KOPT-K1 (cell line): ENCODE measurements around the gene TWIST1.

Source experiments
- H3K27ac ChIP-seq: fragments of 200-600 bp; sonication (generic); 2 replicates; pipeline ENCODE4 v1.5.1; 2016; ENCODE audit warnings: antibody characterized with exemption, mild to moderate bottlenecking, low read depth, low read length; ENCODE audit not compliant: poor library complexity, severe bottlenecking
- H3K36me3 ChIP-seq: fragments of 200-600 bp; sonication (generic); 2 replicates; pipeline ENCODE4 v1.5.1; 2017; ENCODE audit warnings: antibody characterized with exemption, mild to moderate bottlenecking, low read length, moderate library complexity; ENCODE audit not compliant: insufficient read depth
- H3K9me3 ChIP-seq: fragments of 200-600 bp; sonication (generic); 2 replicates; pipeline ENCODE4 v1.5.1; 2017; ENCODE audit warnings: antibody characterized with exemption, low read length, mild to moderate bottlenecking; ENCODE audit not compliant: insufficient read depth, poor library complexity, severe bottlenecking

The TWIST1 gene

DNA sequence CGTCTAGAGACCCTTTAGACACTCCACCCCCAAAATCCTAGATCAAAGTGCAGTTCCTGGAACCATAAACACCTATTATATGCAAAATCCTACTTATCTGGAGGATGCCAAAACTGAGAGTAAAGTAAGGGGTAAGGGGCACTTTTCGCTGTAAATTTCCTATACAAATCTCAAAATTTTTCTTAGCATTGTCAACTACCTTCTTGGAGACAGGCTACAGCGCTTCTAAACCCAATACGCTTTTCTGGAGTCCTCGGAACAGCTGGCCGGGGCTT, 10.4 kb downstream of the TWIST1 start:
- Histone ChIP-seq H3K9me3 (peaks cover 16% of the 10 kb centered on the region), H3K36me3 (no peaks in the 10 kb centered on the region), H3K27ac (no peak overlapping the region)

DNA sequence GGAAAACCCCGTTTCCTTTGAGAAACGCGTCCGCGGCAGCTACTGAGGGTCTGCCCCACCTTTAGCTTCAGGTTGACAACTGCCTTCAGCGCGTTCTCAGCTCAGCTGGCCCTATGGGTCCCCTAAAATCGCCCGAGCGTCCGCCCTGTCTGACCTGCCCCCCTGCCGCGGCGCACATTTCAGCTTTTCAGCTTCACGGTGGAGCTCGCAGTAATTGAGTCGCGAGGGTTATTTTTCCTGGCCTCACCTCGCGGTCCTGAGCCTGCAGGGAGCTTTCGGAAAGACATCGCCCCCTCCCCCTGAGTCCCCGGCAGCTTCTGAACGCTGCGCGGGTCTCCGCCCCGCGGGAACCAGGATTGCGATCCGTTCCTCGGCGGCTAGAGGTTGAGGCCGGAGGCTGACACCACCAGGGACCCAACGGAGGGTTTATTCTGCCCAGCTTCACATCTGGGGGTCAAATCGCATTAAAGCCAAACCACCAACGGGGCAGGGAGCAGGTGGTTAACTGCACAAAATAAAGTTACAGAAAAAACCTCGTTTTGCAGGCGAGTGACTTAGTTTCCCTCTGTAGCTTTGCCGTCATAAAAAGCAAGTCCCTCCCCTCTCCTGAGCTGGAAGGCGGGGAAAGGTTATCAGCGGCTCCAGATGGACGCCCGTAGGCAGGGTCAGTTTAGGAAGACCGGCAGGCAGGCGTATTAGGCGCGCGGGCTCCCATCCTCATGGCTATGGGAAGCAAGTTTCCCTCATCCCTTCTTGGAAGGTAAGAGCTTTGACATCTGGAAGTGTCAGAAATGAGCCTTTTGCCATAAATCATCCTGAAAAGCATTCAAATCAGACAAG, 11.0 kb downstream of the TWIST1 start:
- Histone ChIP-seq H3K9me3 (peaks cover 16% of the 10 kb centered on the region), H3K27ac (no peak overlapping the region), H3K36me3 (no peaks in the 10 kb centered on the region)

DNA sequence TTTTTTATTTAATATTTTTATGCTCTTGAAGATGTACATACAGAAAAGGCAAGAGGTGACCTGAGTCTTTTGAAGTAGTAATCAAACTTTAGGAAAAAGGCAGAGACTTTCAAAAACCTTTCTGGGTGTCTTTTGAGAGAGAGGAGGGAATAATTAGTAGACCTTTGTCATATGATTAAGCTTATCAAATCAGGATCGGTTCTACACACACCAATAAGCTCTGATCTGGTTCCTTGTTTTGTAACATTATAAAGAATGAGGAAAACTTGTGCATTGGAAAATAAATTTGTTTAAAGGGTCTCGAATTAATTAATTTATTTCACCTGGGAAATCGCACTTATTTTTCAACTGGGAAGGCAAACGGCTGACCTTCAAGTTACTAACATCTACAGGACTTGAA, 11.9 kb downstream of the TWIST1 start:
- Histone ChIP-seq H3K36me3 (no peaks in the 10 kb centered on the region), H3K9me3 (peaks cover 16% of the 10 kb centered on the region), H3K27ac (no peak overlapping the region)

DNA sequence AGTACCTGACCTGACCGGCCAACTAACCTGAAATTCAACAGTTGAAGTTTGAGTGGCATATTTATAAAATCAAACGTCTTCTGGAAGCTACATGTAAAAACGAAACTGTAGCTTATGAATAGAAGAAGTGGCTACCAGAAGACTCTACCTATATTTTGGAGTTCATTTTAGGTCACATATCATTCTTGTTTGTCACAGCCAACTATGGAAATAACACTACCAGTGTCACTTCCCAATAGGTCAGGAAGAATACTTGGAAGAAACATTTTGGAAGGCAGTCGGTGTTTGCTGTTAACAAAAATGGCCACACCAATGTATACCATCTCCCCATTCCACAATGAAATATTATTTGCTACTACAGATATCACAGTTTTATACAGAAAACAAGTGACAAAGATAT, 12.6 kb downstream of the TWIST1 start:
- H3K9me3 ChIP-seq: peaks cover 16% of the 10 kb centered on the region
- no peak overlapping the region for H3K27ac ChIP-seq
- H3K36me3 ChIP-seq: no peaks in the 10 kb centered on the region

DNA sequence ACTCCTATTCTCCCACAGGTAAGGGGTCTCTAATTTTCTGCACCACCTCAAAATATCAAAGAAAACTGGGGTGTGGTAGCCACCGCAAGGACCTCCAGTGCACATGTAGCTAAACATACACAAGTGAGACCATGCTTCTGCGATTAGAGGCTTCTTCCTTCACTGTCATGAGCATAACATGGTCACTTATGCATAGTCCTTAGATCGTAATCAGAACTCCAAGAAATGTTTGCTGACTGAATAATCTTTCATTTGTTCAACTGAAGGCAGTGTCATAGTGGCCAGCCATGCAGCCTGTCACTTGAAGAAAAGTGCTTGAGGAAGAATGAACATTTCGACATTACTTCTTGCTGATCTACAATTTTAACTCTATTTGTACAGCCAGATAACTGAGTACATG, 14.6 kb downstream of the TWIST1 start:
- Histone ChIP-seq H3K27ac (no peak overlapping the region), H3K9me3 (peaks cover 10% of the 10 kb centered on the region), H3K36me3 (no peaks in the 10 kb centered on the region)

DNA sequence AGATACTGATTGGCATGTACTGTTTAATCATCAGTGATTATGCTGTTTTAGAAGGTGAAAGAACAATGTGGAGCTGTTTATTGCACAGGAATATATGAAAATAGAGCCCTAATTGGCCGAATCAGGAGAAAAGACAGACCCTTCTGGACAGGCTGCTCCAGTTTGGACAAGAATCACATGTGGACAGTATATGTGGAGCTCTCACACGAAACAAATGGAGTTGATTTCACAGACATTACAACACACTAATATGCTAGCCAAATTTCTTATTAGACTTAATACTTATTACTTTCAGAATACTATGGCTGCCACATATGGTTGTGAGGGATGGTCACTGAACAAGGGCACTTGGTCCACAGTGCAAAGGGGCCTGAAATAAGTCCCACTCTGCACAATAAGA, 15.5 kb downstream of the TWIST1 start:
- peaks cover 5% of the 10 kb centered on the region for H3K9me3 ChIP-seq
- no peak overlapping the region for H3K27ac ChIP-seq
- H3K36me3 ChIP-seq: no peaks in the 10 kb centered on the region

DNA sequence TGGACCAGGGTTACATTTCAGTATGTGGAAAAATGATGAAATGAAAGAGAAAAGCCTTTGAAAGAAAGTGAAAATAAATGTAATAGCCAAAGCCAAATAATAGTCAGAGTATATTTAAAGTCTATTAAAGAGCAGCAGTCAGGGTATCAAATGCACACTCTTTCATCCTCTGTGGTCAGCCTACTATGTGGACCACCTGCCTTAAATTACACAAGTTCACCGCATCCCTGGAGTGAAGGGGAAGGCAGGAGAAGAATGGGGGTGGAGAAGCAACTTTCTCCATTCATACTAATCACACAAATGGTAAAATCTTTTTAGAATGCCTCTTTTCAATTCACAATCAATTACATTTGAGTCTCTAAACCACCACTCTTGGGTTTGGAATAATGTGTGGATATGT, 16.0 kb downstream of the TWIST1 start:
- no peak overlapping the region for H3K27ac ChIP-seq
- no peaks in the 10 kb centered on the region for H3K36me3 ChIP-seq

DNA sequence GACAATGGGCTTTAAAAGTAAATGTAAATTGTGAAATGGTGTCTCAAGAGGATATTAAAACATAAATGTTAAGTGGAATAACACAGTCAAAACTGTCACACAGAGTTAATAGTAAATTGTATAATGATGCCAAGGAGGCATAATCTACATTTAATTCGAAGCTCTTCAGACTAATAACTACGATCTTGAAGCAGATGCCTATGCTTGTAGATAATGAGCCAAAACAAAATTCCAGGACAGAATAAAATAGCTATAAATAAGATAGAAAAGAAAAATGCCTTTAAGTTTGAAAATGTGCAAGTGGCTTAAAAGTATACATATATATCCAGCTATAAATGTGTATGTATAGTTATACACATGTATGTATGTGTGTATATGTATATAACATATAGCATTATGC, 17.5 kb downstream of the TWIST1 start:
- Histone ChIP-seq H3K27ac (no peak overlapping the region), H3K9me3 (no peaks in the 10 kb centered on the region), H3K36me3 (no peaks in the 10 kb centered on the region)

More for the DNA sequence above, 16.0 kb downstream of the TWIST1 start:
- H3K9me3 ChIP-seq: peaks cover 4% of the 10 kb centered on the region

DNA sequence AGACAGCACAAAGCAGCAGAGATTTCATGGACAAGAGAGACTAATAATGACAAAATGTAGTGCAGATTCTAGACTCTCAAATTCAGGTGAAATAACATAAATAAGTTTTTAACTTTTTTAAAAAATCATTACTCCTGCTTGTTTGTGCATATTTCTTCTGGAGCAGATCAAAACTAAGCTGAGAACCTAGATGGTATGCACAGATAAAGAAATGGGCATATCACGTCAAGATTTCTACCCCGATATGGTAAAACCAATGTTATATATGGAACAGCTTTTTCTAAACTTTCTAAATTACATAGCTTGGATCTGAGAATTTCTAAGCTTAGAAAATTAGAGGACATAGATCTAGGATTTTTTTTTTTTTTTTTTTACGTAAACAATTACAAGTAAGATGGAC, 18.2 kb downstream of the TWIST1 start:
- no peak overlapping the region for H3K27ac ChIP-seq
- no peaks in the 10 kb centered on the region for H3K9me3 ChIP-seq
- no peaks in the 10 kb centered on the region for H3K36me3 ChIP-seq

DNA sequence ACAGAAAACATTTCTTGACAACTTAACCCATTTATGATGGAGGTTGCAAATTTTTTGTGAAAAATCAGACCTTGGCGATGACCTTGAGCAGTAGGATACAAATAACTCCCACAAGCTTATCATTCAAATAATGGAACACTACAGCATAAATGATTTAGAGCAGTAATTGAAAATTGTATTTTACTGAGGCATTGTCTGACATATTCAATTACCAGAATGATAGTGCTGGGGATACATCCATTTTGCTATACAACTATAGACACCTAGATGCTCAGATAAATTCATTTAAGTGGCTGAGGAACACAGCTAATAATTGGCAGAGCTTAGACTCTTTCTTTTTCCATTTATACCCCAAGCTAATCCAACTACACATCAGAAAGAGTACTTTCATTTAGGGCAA, 18.9 kb downstream of the TWIST1 start:
- Histone ChIP-seq H3K9me3 (no peaks in the 10 kb centered on the region), H3K36me3 (no peaks in the 10 kb centered on the region), H3K27ac (no peak overlapping the region)

DNA sequence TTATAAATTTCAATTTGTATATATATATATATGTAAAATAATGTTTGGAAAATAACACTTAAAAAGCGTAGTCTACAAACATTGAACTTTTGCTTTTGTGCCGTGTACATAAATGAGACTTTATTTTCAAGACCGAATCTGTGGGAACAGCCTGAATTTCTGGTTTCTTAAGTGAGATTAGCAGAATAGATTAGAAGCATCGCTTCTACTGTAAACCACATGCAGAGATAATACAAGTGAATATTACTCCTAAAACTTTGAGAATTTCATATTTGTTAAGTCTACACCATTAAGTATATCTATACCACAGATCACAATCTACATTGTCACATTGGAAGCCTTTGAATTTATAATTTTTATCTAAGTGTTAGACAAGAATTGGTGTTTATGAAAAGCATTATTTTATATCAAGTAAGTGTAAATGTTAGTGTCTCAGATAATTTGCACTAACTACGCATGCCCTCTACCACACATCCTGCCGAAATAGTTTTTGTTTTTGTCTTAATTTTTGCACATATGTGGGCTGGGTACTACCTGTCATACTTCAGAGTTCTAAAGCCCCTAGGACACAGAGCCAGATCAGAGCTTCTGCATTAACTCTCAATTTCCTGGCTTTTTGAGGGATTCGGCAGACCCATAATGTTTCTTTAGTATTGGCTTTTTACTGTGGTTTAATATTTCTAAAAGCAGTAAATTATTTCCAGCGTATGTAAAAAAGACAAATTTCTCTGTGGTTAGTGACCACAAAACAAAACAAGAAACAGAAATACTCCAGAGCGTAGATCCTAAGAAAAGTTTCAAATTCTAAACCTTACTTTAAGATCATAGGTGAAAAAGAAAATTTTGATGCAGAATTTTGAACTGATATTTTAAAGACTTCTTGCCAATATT, 20.0 kb downstream of the TWIST1 start:
- Histone ChIP-seq H3K27ac (no peak overlapping the region), H3K9me3 (no peaks in the 10 kb centered on the region), H3K36me3 (no peaks in the 10 kb centered on the region)

DNA sequence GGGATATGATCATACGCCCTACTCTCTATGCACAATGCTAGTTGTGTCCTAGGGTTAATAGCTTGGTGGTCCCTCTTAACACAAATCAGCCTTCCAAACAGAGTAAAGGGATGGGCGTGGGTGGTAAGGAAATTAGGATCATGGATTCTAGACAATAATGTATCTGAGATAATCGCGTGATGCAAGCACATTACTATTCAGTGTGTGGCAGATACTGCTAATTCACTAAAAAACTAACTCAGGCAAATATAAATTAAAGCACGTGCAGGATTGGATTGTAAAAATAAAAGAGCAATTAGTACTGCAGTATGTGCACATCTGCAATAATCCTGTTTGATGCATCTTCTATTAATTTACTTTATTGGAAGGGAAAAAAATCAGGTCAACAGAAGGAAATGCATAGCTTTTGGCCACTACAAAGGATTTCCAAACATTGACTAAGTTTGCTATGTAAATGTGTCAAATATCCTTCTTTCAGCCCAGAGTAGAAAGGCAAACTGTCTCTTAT, 22.0 kb downstream of the TWIST1 start:
- no peaks in the 10 kb centered on the region for H3K9me3 ChIP-seq
- no peak overlapping the region for H3K27ac ChIP-seq
- H3K36me3 ChIP-seq: no peaks in the 10 kb centered on the region

DNA sequence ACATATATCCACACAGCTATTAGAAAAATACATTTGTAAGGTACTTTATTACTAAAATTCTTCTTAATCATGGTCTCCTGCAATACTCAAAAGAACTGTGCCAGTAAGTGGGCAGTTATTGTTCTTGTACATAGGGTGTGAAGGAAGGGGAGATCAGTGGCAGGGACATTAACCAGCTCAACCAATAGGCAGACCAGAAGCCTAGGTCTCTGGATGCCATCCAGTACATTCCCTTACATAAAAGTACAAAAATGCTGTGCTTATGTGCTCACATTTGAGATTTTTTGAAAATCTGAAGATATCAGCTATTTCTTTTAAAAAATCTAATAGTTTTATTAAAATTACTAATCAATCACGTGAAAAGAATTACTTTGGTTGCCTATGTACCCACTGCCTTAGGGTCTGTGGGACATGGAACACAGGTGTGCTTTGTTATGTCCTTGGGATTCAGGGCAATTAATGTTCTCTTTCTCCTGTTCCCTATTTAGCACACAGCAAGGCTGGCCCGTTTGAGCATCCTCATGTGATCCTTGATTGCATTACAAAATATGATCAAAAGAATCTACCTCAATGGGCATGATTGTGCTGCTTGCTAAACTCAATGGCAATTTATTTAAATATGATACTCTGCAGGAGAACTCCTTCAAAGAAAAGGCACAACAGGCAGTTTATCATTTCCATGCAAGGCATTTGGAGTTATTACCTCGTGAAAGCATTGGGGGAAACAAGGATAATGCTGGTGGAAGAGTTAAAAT, 22.7 kb downstream of the TWIST1 start:
- no peaks in the 10 kb centered on the region for H3K9me3 ChIP-seq
- H3K36me3 ChIP-seq: no peaks in the 10 kb centered on the region
- no peak overlapping the region for H3K27ac ChIP-seq

DNA sequence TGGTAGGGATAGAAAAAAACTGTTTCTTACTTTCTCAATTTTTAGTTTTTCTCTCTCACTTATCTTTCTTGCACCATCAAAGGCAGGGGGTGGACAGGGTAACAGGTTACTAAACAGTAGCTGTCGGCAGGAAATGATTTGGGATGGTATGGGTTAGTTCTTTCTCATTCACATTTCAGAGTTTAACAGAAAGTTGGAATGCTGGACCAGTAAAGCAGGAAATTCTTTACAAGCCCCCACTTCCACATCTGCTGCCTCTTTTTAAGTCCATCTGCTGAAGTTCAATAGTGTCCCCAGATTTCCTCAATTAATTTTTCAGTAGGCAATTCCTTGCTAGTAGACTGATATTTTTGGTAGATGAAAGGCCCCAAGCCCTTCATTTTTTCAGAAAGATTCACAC, 23.3 kb downstream of the TWIST1 start:
- no peaks in the 10 kb centered on the region for H3K9me3 ChIP-seq
- no peaks in the 10 kb centered on the region for H3K36me3 ChIP-seq
- no peak overlapping the region for H3K27ac ChIP-seq

DNA sequence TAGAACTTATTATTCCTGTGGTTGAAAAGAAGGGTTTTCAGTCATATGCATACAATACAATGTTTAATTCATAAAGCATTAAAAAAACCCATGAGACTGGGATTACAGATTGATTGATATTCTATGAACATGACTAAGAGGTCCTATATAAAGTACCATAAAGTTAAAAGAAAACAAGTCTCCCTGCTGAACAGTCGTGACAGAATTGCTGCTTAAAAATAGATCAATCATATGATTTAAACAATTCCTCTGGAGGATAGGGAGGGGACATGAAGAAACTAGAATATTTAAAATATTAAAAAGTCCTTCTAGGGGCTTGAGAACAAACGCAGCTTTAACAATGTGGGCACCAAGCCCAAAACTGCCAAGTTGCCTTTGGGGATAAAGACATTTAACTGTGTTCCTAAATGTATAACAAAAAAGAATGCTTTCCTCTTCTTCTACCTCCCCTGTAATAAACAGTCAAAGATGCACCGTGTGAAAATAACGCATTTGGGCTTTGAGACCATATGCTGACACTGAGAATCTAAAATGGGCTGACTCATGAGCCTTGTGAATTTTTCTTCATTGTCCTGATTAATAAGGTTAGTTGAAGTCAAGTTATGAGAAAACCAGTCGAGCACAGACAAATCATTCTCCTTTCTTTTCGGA, 25.8 kb downstream of the TWIST1 start:
- Histone ChIP-seq H3K9me3 (no peaks in the 10 kb centered on the region), H3K36me3 (no peaks in the 10 kb centered on the region), H3K27ac (no peak overlapping the region)
